DMS 273 (cell line): ENCODE data around the gene ZYG11A.

Source experiments
- DNase-seq: peaks from one replicate; lab custom pipeline; 2025; ENCODE audit not compliant: unreplicated experiment; lab: John Stamatoyannopoulos, UW

The ZYG11A gene

GRCh38 chr1:52876843-52877242 lies 34.3 kb downstream of the ZYG11A start:
- DNase-seq: no peak

- no peak for DNase-seq
Observed at GRCh38 chr1:52877554-52877953, 35.0 kb downstream of the ZYG11A start.

- DNase-seq: no peak
Observed at GRCh38 chr1:52880206-52880605, 37.6 kb downstream of the ZYG11A start.

GRCh38 chr1:52887483-52887882 lies 44.9 kb downstream of the ZYG11A start:
- no peak for DNase-seq

- no peak for DNase-seq
Observed at GRCh38 chr1:52892424-52893215, 50.1 kb downstream of the ZYG11A start.

GRCh38 chr1:52899445-52899894 lies 56.9 kb downstream of the ZYG11A start:
- DNase-seq: no peak

- DNase-seq: no peak
Observed at GRCh38 chr1:52900402-52900801, 57.8 kb downstream of the ZYG11A start.

- no peak for DNase-seq
Observed at GRCh38 chr1:52901384-52901783, 58.8 kb downstream of the ZYG11A start.

- no peak for DNase-seq
Observed at GRCh38 chr1:52904208-52904926, 61.8 kb downstream of the ZYG11A start.

GRCh38 chr1:52904927-52905698 lies 62.6 kb downstream of the ZYG11A start:
- DNase-seq: peak; percentile 77

GRCh38 chr1:52906135-52906603 lies 63.6 kb downstream of the ZYG11A start:
- DNase-seq: peak; percentile 13

GRCh38 chr1:52907068-52907811 lies 64.7 kb downstream of the ZYG11A start:
- DNase-seq: no peak

- no peak for DNase-seq
Observed at GRCh38 chr1:52907812-52908153, 65.2 kb downstream of the ZYG11A start.

GRCh38 chr1:52911541-52911940 lies 69.0 kb downstream of the ZYG11A start:
- no peak for DNase-seq

- no peak for DNase-seq
Observed at GRCh38 chr1:52913014-52913413, 70.5 kb downstream of the ZYG11A start.

- DNase-seq: peak; percentile 36
Observed at GRCh38 chr1:52913537-52913936, 71.0 kb downstream of the ZYG11A start.

GRCh38 chr1:52914463-52914862 lies 71.9 kb downstream of the ZYG11A start:
- DNase-seq: no peak

- DNase-seq: no peak
Observed at GRCh38 chr1:52915211-52915854, 72.8 kb downstream of the ZYG11A start.

GRCh38 chr1:52915855-52916220 lies 73.3 kb downstream of the ZYG11A start:
- DNase-seq: no peak

- no peak for DNase-seq
Observed at GRCh38 chr1:52916241-52916975, 73.8 kb downstream of the ZYG11A start.
